Type B pancreatic cell (in vitro differentiated cells): ENCODE measurements around the gene KRTAP10-8. TPM values are rescaled to one million over a fixed set of nuclear protein-coding genes. Genes with fewer than 3 reads are reported as not detected.

ENCODE experiments used
- total RNA-seq: library from RNA; stranded (reverse); gene quantifications from 2 replicates; pipeline ENCODE4 v1.2.1, GENCODE V29; 2021; ENCODE audit warnings: low replicate concordance

The KRTAP10-8 gene
- total RNA-seq, 1 donor from 2014 or later, result not detected

Other genes with a start within 250 kb of the KRTAP10-8 start
- gene LRRC3, start 156.6 kb upstream of the KRTAP10-8 start, total RNA-seq, result 6.4 and 8.7 TPM in 2 replicates
- not detected in 2 replicates for gene KRTAP10-1, start 71.9 kb upstream of the KRTAP10-8 start, total RNA-seq
- not detected in 2 replicates for gene KRTAP10-2, start 60.6 kb upstream of the KRTAP10-8 start, total RNA-seq
- not detected in 2 replicates for gene KRTAP10-3, start 53.3 kb upstream of the KRTAP10-8 start, total RNA-seq
- gene KRTAP10-4, start 38.4 kb upstream of the KRTAP10-8 start, total RNA-seq, result not detected in 2 replicates
- gene KRTAP10-5, start 31.5 kb upstream of the KRTAP10-8 start, total RNA-seq, result not detected in 2 replicates
- not detected in 2 replicates for gene KRTAP10-6, start 19.6 kb upstream of the KRTAP10-8 start, total RNA-seq
- gene KRTAP10-7, start 11.5 kb upstream of the KRTAP10-8 start, total RNA-seq, result not detected in 2 replicates
- not detected in 2 replicates for gene KRTAP10-9, start 15.0 kb downstream of the KRTAP10-8 start, total RNA-seq
- not detected in 2 replicates for gene KRTAP10-10, start 25.3 kb downstream of the KRTAP10-8 start, total RNA-seq
- gene KRTAP10-11, start 34.3 kb downstream of the KRTAP10-8 start, total RNA-seq, result not detected in 2 replicates
- gene KRTAP12-4, start 42.6 kb downstream of the KRTAP10-8 start, total RNA-seq, result not detected in 2 replicates
- gene KRTAP12-3, start 45.9 kb downstream of the KRTAP10-8 start, total RNA-seq, result not detected in 2 replicates
- not detected in 2 replicates for gene KRTAP12-2, start 54.8 kb downstream of the KRTAP10-8 start, total RNA-seq
- not detected in 2 replicates for gene KRTAP12-1, start 70.1 kb downstream of the KRTAP10-8 start, total RNA-seq
- not detected in 2 replicates for gene KRTAP10-12, start 85.1 kb downstream of the KRTAP10-8 start, total RNA-seq
- 0.34 and 0.59 TPM in 2 replicates for gene TSPEAR, start 99.5 kb downstream of the KRTAP10-8 start, total RNA-seq
- gene UBE2G2, start 189.7 kb downstream of the KRTAP10-8 start, total RNA-seq, result 75.6 and 92.4 TPM in 2 replicates
- 61.0 and 81.2 TPM in 2 replicates for gene SUMO3, start 206.0 kb downstream of the KRTAP10-8 start, total RNA-seq